Fibroblast of pulmonary artery (primary cell): ENCODE results near the gene NAV3.

ENCODE experiments used
- DNase-seq: peaks from one replicate; pipeline ENCODE4 v3.0.0-alpha.2; 2010; ENCODE audit warnings: low read depth
- H3K4me3 ChIP-seq: replicated peaks from 2 replicates; pipeline ENCODE4 v1.5.1; 2011; ENCODE audit warnings: low read depth, mild to moderate bottlenecking, control low read depth, low read length, moderate library complexity
- CTCF ChIP-seq: IDR thresholded peaks from 2 replicates; pipeline ENCODE4 v1.5.1; 2011; ENCODE audit warnings: mild to moderate bottlenecking, control low read depth, low read length, inconsistent platforms; ENCODE audit errors: missing control alignments

NAV3 gene

GRCh38 chr12:78189656-78190055 lies 359.0 kb downstream of the NAV3 start:
- no peak for TF ChIP-seq CTCF
- no peak overlapping the region for H3K4me3 ChIP-seq
- no peak for DNase-seq

DNA sequence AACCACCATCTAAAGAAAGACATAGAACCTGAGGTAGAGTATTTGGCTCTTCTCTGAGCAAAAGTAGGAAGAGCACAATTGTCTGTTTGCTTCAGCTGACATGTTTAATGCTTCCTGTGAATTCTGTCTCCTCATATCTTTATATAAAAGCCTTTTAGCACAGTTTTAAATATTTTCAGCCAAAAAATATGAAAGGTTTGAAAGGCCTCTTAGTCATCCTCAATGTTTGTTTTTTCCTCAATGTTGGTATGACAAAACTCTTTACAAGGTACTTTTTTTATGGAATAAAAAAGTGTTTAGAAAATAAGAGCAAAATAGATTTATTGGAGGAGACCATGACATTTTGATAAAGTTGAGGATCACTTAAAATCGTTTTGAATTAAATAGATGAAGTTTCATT lies 360.9 kb downstream of the NAV3 start:
- TF ChIP-seq CTCF: no peak
- DNase-seq: no peak

GRCh38 chr12:78192979-78193378 lies 362.3 kb downstream of the NAV3 start:
- DNase-seq: no peak
- no peak overlapping the region for H3K4me3 ChIP-seq
- no peak for TF ChIP-seq CTCF

More for the DNA sequence above, 360.9 kb downstream of the NAV3 start:
- no peak overlapping the region for H3K4me3 ChIP-seq

DNA sequence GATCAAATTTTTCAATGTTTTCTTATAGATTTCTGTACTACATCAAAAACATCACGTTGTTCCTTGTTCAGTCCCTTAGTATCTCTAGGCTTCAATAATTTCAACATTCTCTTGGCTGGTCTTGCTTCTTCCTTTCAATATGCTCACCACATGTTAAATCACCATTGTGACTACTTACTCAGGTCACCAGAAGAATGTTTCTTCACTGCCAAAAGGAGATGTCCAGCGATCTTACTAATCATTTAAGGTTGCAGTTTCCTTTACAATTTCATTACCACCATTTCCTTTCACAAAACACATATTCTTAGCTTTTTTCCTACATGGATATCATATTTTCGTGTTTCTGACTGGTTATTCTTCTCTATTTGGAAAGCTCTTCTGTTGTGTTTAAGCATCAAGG lies 363.8 kb downstream of the NAV3 start:
- TF ChIP-seq CTCF: no peak
- peak; percentile 95 for DNase-seq

DNA sequence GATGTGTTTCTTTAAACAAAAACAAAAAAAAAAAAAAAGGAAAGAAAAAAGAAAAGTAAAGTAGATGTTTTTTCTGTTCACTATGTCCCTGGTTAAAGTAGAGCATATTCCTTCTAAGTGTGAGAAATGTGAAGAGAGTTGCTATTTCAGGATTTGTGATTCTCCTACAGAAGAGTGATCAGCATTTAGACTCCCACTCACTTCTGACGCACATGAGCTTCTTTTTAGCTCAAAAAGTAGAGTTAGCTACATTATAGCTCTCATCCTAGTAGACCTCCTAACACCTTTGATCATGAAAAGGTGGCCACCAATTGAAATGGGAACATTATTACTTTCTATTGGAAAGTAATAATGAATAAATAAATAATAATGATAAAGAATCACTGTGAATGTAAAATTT lies 368.2 kb downstream of the NAV3 start:
- no peak for DNase-seq
- TF ChIP-seq CTCF: no peak
- no peak overlapping the region for H3K4me3 ChIP-seq

More for the DNA sequence above, 363.8 kb downstream of the NAV3 start:
- no peak overlapping the region for H3K4me3 ChIP-seq

- DNase-seq: no peak
- no peak for TF ChIP-seq CTCF
- no peak overlapping the region for H3K4me3 ChIP-seq
Measured at GRCh38 chr12:78199926-78200325, 369.2 kb downstream of the NAV3 start.

GRCh38 chr12:78204926-78205325 lies 374.2 kb downstream of the NAV3 start:
- no peak overlapping the region for H3K4me3 ChIP-seq
- DNase-seq: no peak
- no peak for TF ChIP-seq CTCF
